K562 (cell line): ENCODE measurements around the gene CDK14.

ENCODE experiments used
- ATF3 ChIP-seq, 2 experiments: fragments of 450-650 bp in 1 of 2; sonication (generic) in 1 of 2; formaldehyde crosslinking in 1 of 2; IDR thresholded peaks in 1 of 2; conservative IDR thresholded peaks in 1 of 2; 2 replicates each; pipeline versions ENCODE4 v1.6.1 to v1.8.1; 2016 to 2023; ENCODE audit warnings: mild to moderate bottlenecking in 2 of 2, moderate library complexity in 2 of 2, inconsistent platforms in 1 of 2, missing genetic modification reagents in 1 of 2
- CHCHD3 ChIP-seq: fragments of 250-450 bp; sonication (Bioruptor Pico); IDR thresholded peaks from 2 replicates; pipeline ENCODE4 v2.1.2; 2022; ENCODE audit warnings: mild to moderate bottlenecking
- CTCF ChIP-seq, 3 experiments: IDR thresholded peaks in 2 of 3; conservative IDR thresholded peaks in 1 of 3; 2 replicates each; pipeline ENCODE4 v1.5.1; 2011 to 2012; ENCODE audit warnings: low read length in 3 of 3, mild to moderate bottlenecking in 3 of 3, control low read depth in 2 of 3, improper control_type of control experiment in 1 of 3, inconsistent platforms in 1 of 3, low read depth in 1 of 3, mixed read lengths in 1 of 3, moderate library complexity in 1 of 3; ENCODE audit not compliant: insufficient read depth in 2 of 3
- EGR1 ChIP-seq: fragments of 450-650 bp; conservative IDR thresholded peaks from 2 replicates; pipeline ENCODE4 v1.6.1; 2017; ENCODE audit warnings: mild to moderate bottlenecking
- ELF2 ChIP-seq: fragments of 250-450 bp; sonication (Bioruptor Pico); IDR thresholded peaks from 2 replicates; pipeline ENCODE4 v1.5.0; 2021; ENCODE audit warnings: mild to moderate bottlenecking
- ELK3 ChIP-seq: fragments of 450-650 bp; formaldehyde crosslinking; IDR thresholded peaks from 2 replicates; pipeline ENCODE4 v1.4.0; 2020; ENCODE audit warnings: mild to moderate bottlenecking
- FOS ChIP-seq: IDR thresholded peaks from 3 replicates; pipeline ENCODE4 v1.6.1; 2011; ENCODE audit not compliant: insufficient read length; ENCODE audit errors: extremely low read depth
- HDAC6 ChIP-seq: IDR thresholded peaks from 2 replicates; pipeline ENCODE4 v1.6.1; 2012; ENCODE audit warnings: low read depth, mild to moderate bottlenecking, control low read depth, inconsistent platforms, low read length, moderate library complexity
- POLR2AphosphoS5 ChIP-seq: IDR thresholded peaks from 2 replicates; pipeline ENCODE4 v1.6.1; 2011; ENCODE audit warnings: mild to moderate bottlenecking, low read depth, low read length, moderate library complexity; ENCODE audit not compliant: control insufficient read depth, insufficient read depth
- TAL1 ChIP-seq: fragments of 450-650 bp; IDR thresholded peaks from 2 replicates; pipeline ENCODE4 v1.6.1; 2016; ENCODE audit warnings: mild to moderate bottlenecking
- THAP7 ChIP-seq: fragments of 250-450 bp; sonication (Bioruptor Pico); IDR thresholded peaks from 2 replicates; pipeline ENCODE4 v1.5.0; 2021
- ZKSCAN8 ChIP-seq: fragments of 200-800 bp; sonication (Bioruptor generic); IDR thresholded peaks from 2 replicates; pipeline ENCODE4 v1.6.1; 2016; ENCODE audit warnings: missing genetic modification characterization, missing compliant biosample characterization
- ZNF174 ChIP-seq: fragments of 250-450 bp; sonication (Bioruptor Pico); IDR thresholded peaks from 2 replicates; pipeline ENCODE4 v1.4.0; 2020; ENCODE audit warnings: mild to moderate bottlenecking

GRCh38 chr7:90900628-90901356 is 304.7 kb downstream of the CDK14 start:
- TF ChIP-seq ATF3 (IDR thresholded peaks at IDR 0.05) (no peak), ATF3 (CRISPR knock-in tag; conservative IDR thresholded peaks at IDR 0.05) (no peak), ELK3 (CRISPR knock-in tag) (no peak), EGR1 (no peak), POLR2AphosphoS5 (no peak), THAP7 (CRISPR knock-in tag) (no peak), CHCHD3 (CRISPR knock-in tag) (no peak), HDAC6 (no peak), TAL1 (no peak), ZNF174 (CRISPR knock-in tag) (no peak), ZKSCAN8 (CRISPR knock-in tag) (no peak), FOS (no peak), CTCF (IDR thresholded peaks at IDR 0.05 in 2 of 3, conservative IDR thresholded peaks at IDR 0.05 in 1 of 3; ENCODE audit: insufficient read depth in 2 of 3, low read depth in 1 of 3, low read length in 3 of 3) (no peak), ELF2 (CRISPR knock-in tag) (no peak)
